NCI-H460 (cell line): Measurements from ENCODE around the gene SRP19. TPM values are rescaled to one million over a fixed set of nuclear protein-coding genes. Genes with fewer than 3 reads are reported as not detected.
"Not testable (repeated sequence)": the region's sequence is repeated elsewhere in the genome, so short reads cannot be mapped to it uniquely, and the experiment has no call there.

ENCODE experiments used
- DNase-seq: peaks from one replicate; pipeline ENCODE4 v3.0.0-alpha.2; 2016; ENCODE audit warnings: low read depth; ENCODE audit errors: extremely low read depth
- polyA plus RNA-seq: library from polyadenylated mRNA; depleted of rRNA; stranded (reverse); fragments of >200 nt; gene quantifications from 2 replicates; pipeline ENCODE4 v1.2.3, GENCODE V29; 2014; cell fraction: nucleus; rRNA removed
- total RNA-seq: library from RNA; depleted of rRNA; stranded (reverse); fragments of >200 nt; shearing (Covaris generic); gene quantifications from 2 replicates; pipeline ENCODE4 v1.2.3, GENCODE V29; 2014; rRNA removed

SRP19 gene
- total RNA-seq = 114 and 129 TPM in 2 replicates
- polyA plus RNA-seq = 65.7 and 111 TPM in 2 replicates

GRCh38 chr5:112860929-112861637 is at the start of gene SRP19:
TSS of gene SRP19 (plus strand) at chr5:112861287. CDS start at chr5:112861377, 90 bp downstream.
- peak; percentile 98 for DNase-seq

- DNase-seq = no peak
Observed at GRCh38 chr5:112812549-112812948, 48.5 kb upstream of the SRP19 start.

DNA sequence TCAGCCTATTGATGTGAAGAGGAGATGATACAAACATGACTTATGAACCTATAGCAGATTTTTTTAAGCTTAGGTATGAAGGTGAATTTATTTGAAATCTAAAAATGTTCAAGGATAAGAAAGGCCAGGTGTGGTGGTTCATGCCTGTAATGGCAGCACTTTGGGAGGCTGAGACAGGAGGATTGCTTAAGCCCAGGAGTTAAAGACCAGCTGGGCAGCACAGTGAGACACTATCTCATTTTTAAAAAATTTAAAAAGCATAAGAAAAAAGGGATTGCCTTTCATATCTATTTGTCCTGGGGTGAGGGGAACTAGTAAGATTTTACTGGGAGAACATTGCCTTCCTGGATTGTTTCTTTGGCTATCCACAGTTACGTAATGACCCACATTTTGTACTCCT is 40.8 kb upstream of the SRP19 start:
- DNase-seq = no peak

GRCh38 chr5:112822456-112822855 is 38.6 kb upstream of the SRP19 start:
- no peak for DNase-seq

GRCh38 chr5:112823181-112823580 is 37.9 kb upstream of the SRP19 start:
- no peak for DNase-seq

DNA sequence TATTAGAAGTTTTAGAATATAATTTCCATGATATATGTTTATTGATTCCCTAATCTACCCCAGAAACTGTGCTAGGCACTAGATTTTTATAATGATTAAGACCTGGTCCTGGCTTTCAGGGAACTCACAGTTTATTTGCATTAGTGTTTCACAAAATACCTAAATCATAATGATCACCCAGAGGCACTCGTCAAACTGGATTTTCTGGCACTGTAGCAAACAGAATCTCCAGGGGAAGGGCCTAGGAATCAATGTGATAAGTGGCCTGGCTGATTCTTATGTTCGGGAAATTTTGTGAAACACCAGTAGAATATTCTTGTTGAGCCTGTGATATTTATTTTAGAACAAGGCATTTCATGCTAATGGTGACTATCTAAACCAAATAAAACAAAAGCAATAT is 37.4 kb upstream of the SRP19 start:
- no peak for DNase-seq

GRCh38 chr5:112824197-112824596 is 36.9 kb upstream of the SRP19 start:
- DNase-seq = no peak

DNA sequence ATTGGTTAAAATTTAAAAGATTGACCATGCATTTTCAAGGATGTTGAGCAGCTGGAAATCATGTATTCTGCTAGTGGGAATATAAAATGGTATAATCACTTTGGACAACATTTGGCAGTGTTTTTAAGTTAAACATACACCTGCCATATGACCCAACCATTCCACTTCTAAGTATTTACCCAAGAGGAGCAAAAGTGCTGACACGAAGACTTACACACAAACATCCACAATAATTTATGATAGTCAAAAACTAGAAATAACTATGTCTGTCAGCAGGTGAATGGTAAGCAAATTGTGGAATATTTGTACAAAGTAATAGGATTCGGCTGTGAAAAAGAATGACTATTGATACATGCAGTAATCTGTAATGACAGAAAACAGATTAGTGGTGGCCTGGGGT is 30.7 kb upstream of the SRP19 start:
- no peak for DNase-seq

- DNase-seq = no peak
Observed at GRCh38 chr5:112833971-112834370, 27.1 kb upstream of the SRP19 start.

GRCh38 chr5:112844489-112844888 is 16.6 kb upstream of the SRP19 start:
- DNase-seq = no peak

DNA sequence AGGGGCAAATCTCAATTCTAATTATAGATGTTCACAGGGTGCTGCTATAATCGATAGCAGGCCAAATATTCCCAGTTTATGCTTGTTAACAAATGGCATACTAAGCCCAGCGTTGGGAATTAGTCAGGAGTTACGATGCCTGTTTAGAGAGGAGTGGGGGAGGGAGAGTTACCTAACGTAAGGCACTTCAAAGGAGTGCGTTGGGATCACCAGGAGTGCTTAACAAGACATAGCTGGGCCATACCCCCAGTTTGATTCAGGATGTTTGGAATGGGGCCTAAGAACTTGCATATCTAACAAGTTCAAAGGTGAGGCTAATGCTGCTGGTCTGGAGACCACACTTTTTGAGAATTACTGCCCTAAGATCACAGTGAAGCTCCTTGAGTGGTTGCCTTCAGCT is 14.5 kb upstream of the SRP19 start:
- no peak for DNase-seq

DNA sequence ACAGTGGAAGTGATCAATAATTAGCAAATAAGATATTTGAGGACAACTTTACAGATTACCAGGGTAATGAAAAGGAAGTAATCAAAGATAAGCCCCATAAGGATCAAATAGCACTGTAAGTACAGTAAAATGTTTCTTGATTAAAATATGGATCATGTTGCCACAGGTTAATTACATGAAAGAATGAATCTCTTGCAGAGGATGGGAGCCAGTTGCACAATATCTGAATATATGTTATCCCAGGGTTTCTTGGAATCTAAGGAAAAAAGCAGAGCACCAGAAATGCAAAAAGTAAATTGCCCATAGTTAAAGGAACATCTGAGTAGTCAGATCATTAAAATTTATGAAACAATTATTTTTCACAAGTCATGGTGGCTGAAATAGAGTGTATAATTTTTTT is 13.8 kb upstream of the SRP19 start:
- no peak for DNase-seq

GRCh38 chr5:112848116-112848811 is 12.8 kb upstream of the SRP19 start:
- peak; percentile 74 for DNase-seq

DNA sequence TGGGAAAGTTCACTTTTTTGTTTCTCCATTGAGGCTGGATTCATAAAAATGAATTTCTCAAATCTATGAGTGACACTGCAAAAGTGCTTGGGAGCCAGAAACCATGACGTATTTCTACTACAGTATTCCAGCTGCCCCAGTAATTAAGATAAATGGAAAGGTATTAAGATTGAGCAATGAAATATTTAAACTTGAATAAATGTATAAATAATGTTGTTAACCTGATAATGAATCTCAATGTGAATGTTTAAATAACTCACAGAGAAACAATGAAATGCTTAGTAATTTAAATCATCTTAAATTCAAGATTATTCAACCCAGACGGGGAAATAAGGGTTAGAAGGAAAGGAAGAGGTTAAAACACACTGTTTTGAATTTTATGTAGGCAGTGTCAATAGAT is 11.2 kb upstream of the SRP19 start:
- DNase-seq = no peak

- DNase-seq = no peak
Observed at GRCh38 chr5:112854651-112855050, 6.4 kb upstream of the SRP19 start.

- no peak for DNase-seq
Observed at GRCh38 chr5:112857866-112858265, 3.2 kb upstream of the SRP19 start.

GRCh38 chr5:112860571-112860928 is 537 bp upstream of the SRP19 start:
- not testable (repeated sequence) for DNase-seq

DNA sequence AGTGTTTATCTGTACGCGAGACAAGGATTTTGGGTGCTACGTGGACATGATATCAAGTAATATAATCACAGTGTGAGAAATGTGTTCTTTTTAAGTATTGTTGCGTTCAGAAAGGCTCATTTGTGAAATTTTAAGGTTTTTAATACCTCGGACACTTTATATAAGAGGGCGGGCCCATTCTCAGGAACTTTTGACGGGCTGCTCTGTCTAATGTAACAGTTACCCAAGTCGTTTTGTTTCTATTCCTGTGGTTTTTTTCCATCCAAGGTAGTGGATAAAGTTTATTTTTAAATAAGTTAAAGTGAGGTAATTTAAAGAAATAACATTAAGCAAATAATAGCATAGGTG is 525 bp downstream of the SRP19 start:
- no peak for DNase-seq

GRCh38 chr5:112862085-112862484 is 998 bp downstream of the SRP19 start:
- peak; percentile 9 for DNase-seq

DNA sequence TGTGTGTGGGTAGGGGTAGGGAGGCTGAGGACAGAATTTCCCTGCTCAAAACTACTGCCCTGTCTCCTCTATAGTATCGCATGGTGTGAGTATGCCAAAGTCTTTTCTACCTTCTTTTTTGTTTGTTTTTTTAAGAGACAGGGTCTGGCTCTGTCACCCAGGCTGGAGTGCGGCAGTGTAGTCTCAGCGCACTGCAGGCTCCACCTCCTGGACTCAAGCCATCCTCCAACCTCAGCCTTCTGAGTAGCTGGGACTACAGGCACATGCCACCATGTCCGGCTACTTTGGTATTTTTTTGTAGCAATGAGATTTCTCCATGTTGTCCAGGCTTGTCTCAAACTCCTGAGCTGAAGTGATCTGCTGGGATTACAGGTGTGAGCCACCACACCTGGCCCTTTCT is 2.5 kb downstream of the SRP19 start:
- DNase-seq = no peak

GRCh38 chr5:112865128-112865527 is 4.0 kb downstream of the SRP19 start:
- no peak for DNase-seq

DNA sequence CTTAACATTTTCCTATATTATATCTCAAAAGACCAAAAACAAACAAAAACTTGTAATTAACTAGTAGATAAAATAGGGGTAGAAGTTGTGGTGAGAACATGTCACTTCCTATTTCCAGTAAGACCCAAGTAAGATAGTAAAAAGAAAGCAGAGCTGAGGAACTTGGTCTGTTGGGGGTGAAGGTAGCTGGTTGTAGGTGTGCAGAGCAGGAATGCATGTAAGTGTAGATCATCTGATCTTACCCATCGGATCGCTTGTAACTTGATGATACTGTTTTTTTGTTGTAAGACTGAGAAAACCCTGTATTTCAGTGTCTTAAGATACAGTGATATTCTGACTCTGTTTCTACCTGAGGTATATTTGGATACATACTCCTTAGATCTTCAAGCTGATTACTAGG is 5.7 kb downstream of the SRP19 start:
- no peak for DNase-seq
